ENCODE data around the gene FGGY. TPM values are rescaled to one million over a fixed set of nuclear protein-coding genes. Genes with fewer than 3 reads are reported as not detected.

FGGY gene
- total RNA-seq, 1 experiment from 2014 or later, result 6.4 TPM

GRCh38 chr1:59481881-59482505, 185.1 kb downstream of the FGGY start:
- H3K4me3 Mint-ChIP-seq (ENCODE audit: unreplicated experiment), result no peak overlapping the region

GRCh38 chr1:59482986-59483385, 186.1 kb downstream of the FGGY start:
- no peaks in the 10 kb centered on the region for H3K4me1 Mint-ChIP-seq (ENCODE audit: low read depth, unreplicated experiment)
- POLR2A ChIA-PET, result no interaction called here
- H3K4me3 Mint-ChIP-seq (ENCODE audit: unreplicated experiment), result no peak overlapping the region
- BruUV-seq (replicated peaks), result no TSS peak
- CTCF ChIA-PET, result no interaction called here
- intact Hi-C loops (cut with micrococcal nuclease; ENCODE audit: unreplicated experiment), result no loop called here
- no peak for DNase-seq
- Histone ChIP-seq H3K4me3 (ENCODE audit: low read depth, low read length) (no peak overlapping the region), H3K9me3 (no peaks in the 10 kb centered on the region), H3K36me3 (ENCODE audit: control insufficient read depth, insufficient read depth, low read length) (no peaks in the 10 kb centered on the region), H3K27me3 (replicated peaks; ENCODE audit: control insufficient read depth, insufficient read depth, low read length) (no peaks in the 10 kb centered on the region), H3K4me1 (no peaks in the 10 kb centered on the region)
- no peaks in the 10 kb centered on the region for H3K9me3 Mint-ChIP-seq (ENCODE audit: unreplicated experiment)
- no peak overlapping the region for H3K27ac Mint-ChIP-seq (ENCODE audit: unreplicated experiment)
- no peaks in the 10 kb centered on the region for H3K27me3 Mint-ChIP-seq (ENCODE audit: insufficient read depth, unreplicated experiment)
- no peak for TF ChIP-seq CTCF (IDR thresholded peaks at IDR 0.05; ENCODE audit: insufficient read depth in 1 of 2, low read depth in 1 of 2, low read length in 1 of 2, severe bottlenecking in 1 of 2, unreplicated experiment in 1 of 2)
- no peaks in the 10 kb centered on the region for H3K36me3 Mint-ChIP-seq (ENCODE audit: insufficient read depth, unreplicated experiment)

More at GRCh38 chr1:59481881-59482505, 185.1 kb downstream of the FGGY start:
- Histone ChIP-seq H3K4me3 (ENCODE audit: low read depth, low read length) (no peak overlapping the region), H3K36me3 (ENCODE audit: control insufficient read depth, insufficient read depth, low read length) (no peaks in the 10 kb centered on the region), H3K9me3 (no peaks in the 10 kb centered on the region), H3K27me3 (replicated peaks; ENCODE audit: control insufficient read depth, insufficient read depth, low read length) (no peaks in the 10 kb centered on the region), H3K4me1 (no peaks in the 10 kb centered on the region)
- H3K36me3 Mint-ChIP-seq (ENCODE audit: insufficient read depth, unreplicated experiment), result no peaks in the 10 kb centered on the region
- POLR2A ChIA-PET, result no interaction called here
- no peaks in the 10 kb centered on the region for H3K27me3 Mint-ChIP-seq (ENCODE audit: insufficient read depth, unreplicated experiment)
- H3K27ac Mint-ChIP-seq (ENCODE audit: unreplicated experiment), result no peak overlapping the region
- CTCF ChIA-PET, result no interaction called here
- intact Hi-C loops (cut with micrococcal nuclease; ENCODE audit: unreplicated experiment), result no loop called here
- no peak for TF ChIP-seq CTCF (IDR thresholded peaks at IDR 0.05; ENCODE audit: insufficient read depth in 1 of 2, low read depth in 1 of 2, low read length in 1 of 2, severe bottlenecking in 1 of 2, unreplicated experiment in 1 of 2)
- no peaks in the 10 kb centered on the region for H3K9me3 Mint-ChIP-seq (ENCODE audit: unreplicated experiment)
- no peak for DNase-seq
- H3K4me1 Mint-ChIP-seq (ENCODE audit: low read depth, unreplicated experiment), result no peaks in the 10 kb centered on the region
- BruUV-seq (replicated peaks), result no TSS peak

GRCh38 chr1:59484096-59484495, 187.2 kb downstream of the FGGY start:
- Histone ChIP-seq H3K4me1 (no peaks in the 10 kb centered on the region), H3K27me3 (replicated peaks; ENCODE audit: control insufficient read depth, insufficient read depth, low read length) (no peaks in the 10 kb centered on the region), H3K9me3 (no peaks in the 10 kb centered on the region), H3K4me3 (ENCODE audit: low read depth, low read length) (no peak overlapping the region), H3K36me3 (ENCODE audit: control insufficient read depth, insufficient read depth, low read length) (no peaks in the 10 kb centered on the region)
- ChIA-PET POLR2A (no interaction called here), CTCF (no interaction called here)
- no peak for TF ChIP-seq CTCF (IDR thresholded peaks at IDR 0.05; ENCODE audit: insufficient read depth in 1 of 2, low read depth in 1 of 2, low read length in 1 of 2, severe bottlenecking in 1 of 2, unreplicated experiment in 1 of 2)
- no peak for DNase-seq
- no peaks in the 10 kb centered on the region for H3K36me3 Mint-ChIP-seq (ENCODE audit: insufficient read depth, unreplicated experiment)
- H3K4me3 Mint-ChIP-seq (ENCODE audit: unreplicated experiment), result no peak overlapping the region
- intact Hi-C loops (cut with micrococcal nuclease; ENCODE audit: unreplicated experiment), result no loop called here
- H3K9me3 Mint-ChIP-seq (ENCODE audit: unreplicated experiment), result no peaks in the 10 kb centered on the region
- no peaks in the 10 kb centered on the region for H3K4me1 Mint-ChIP-seq (ENCODE audit: low read depth, unreplicated experiment)
- BruUV-seq (replicated peaks), result no TSS peak
- H3K27me3 Mint-ChIP-seq (ENCODE audit: insufficient read depth, unreplicated experiment), result no peaks in the 10 kb centered on the region
- no peak overlapping the region for H3K27ac Mint-ChIP-seq (ENCODE audit: unreplicated experiment)

Data from Caco-2 (cell line).